AG09319 (cell line): ENCODE measurements around the gene PLP1.

Source experiments
- DNase-seq: peaks from one replicate; pipeline ENCODE4 v3.0.0-alpha.2; 2010; ENCODE audit warnings: low read depth; ENCODE audit errors: extremely low read depth
- CTCF ChIP-seq: IDR thresholded peaks from 2 replicates; pipeline ENCODE4 v1.5.1; 2011; ENCODE audit warnings: low read depth, mild to moderate bottlenecking, inconsistent platforms, low read length, moderate library complexity

The PLP1 gene

DNA sequence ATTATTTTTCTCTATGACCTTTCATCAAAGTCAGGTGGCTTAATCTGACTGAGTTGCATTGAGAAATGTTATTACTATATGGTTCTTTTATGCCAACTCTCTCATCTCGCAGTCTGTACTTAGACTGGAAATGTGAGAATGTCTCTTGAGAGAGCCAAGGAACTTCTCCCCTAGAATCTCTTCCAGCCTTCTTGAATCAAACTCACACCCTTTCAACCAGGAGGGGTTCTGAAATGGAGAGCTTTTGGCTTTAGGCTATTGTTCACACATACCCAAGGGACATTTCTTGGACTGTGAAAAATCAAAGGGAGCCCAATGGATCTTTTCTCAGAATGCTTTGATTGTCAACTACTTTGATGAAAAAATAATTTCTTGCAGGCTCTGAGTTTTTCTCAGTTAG, 5.1 kb downstream of the PLP1 start:
- TF ChIP-seq CTCF, result no peak
- no peak for DNase-seq

GRCh38 chrX:103782640-103783039, 6.0 kb downstream of the PLP1 start:
- DNase-seq, result no peak
- no peak for TF ChIP-seq CTCF

DNA sequence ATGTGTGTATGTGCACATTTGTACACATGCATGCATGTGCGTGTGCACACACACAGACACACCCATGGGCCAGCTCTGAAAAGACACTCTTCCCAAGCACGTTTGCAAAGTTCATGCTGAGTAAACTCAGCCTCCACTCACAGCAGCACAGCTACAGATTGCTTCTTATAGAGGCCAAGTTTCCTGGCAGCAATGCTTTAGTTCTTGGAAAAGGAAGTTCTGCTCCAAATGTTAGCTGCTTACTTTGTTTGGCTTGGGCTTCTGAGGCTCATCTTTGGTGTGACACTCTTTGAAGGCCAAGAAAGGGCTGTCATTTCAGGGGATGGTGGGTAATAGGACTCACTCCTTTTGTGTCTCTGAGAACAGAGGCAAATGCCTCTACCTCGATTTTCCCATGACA, 6.6 kb downstream of the PLP1 start:
- no peak for DNase-seq
- no peak for TF ChIP-seq CTCF

- no peak for TF ChIP-seq CTCF
- no peak for DNase-seq
These were observed 7.3 kb downstream of the PLP1 start for GRCh38 chrX:103783971-103784370.

- no peak for TF ChIP-seq CTCF
- no peak for DNase-seq
These were observed 12.4 kb downstream of the PLP1 start for GRCh38 chrX:103789004-103789403.

GRCh38 chrX:103791228-103791627, 14.6 kb downstream of the PLP1 start:
- no peak for TF ChIP-seq CTCF
- DNase-seq, result no peak

DNA sequence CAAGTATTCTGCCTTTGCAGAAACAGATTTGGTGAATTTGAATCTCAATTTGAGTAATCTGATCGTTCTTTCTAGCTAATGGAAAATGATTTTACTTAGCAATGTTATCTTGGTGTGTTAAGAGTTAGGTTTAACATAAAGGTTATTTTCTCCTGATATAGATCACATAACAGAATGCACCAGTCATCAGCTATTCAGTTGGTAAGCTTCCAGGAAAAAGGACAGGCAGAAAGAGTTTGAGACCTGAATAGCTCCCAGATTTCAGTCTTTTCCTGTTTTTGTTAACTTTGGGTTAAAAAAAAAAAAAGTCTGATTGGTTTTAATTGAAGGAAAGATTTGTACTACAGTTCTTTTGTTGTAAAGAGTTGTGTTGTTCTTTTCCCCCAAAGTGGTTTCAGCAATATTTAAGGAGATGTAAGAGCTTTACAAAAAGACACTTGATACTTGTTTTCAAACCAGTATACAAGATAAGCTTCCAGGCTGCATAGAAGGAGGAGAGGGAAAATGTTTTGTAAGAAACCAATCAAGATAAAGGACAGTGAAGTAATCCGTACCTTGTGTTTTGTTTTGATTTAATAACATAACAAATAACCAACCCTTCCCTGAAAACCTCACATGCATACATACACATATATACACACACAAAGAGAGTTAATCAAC, 15.3 kb downstream of the PLP1 start:
- TF ChIP-seq CTCF, result no peak
- no peak for DNase-seq
